PC-9 (cell line): Measurements from ENCODE around the gene CXorf58.

Experiments
- EZH2 ChIP-seq: fragments of 200-600 bp; sonication (generic); IDR thresholded peaks from 2 replicates; pipeline ENCODE4 v1.8.0; 2017; ENCODE audit warnings: antibody characterized with exemption, low read depth
- TF ChIP-seq, protein P1 (sequence below): fragments of 200-600 bp; sonication (generic); conservative IDR thresholded peaks from 2 replicates; pipeline ENCODE4 v1.6.1; 2017; ENCODE audit warnings: mixed run types, antibody characterized with exemption, mild to moderate bottlenecking, moderate library complexity

DNA sequence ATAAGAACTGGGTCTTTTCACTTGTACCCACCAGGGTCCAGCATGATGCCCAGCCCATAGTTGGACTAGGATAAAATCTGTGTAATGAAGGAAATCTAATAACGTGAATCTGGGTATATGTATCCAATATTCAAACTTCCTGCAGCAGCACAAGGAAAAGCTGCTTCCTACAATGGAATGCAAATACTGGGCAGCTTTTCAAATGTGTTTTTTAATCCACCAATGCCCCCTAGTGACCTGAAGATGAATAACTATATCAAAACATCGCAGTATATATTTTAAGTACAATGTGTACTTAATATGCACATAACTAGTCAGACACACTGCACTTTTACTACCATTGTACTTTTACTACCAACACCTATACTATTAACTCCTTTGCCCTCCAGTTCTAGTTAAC lies 5.4 kb upstream of the CXorf58 start:
- TF ChIP-seq, protein P1, sequence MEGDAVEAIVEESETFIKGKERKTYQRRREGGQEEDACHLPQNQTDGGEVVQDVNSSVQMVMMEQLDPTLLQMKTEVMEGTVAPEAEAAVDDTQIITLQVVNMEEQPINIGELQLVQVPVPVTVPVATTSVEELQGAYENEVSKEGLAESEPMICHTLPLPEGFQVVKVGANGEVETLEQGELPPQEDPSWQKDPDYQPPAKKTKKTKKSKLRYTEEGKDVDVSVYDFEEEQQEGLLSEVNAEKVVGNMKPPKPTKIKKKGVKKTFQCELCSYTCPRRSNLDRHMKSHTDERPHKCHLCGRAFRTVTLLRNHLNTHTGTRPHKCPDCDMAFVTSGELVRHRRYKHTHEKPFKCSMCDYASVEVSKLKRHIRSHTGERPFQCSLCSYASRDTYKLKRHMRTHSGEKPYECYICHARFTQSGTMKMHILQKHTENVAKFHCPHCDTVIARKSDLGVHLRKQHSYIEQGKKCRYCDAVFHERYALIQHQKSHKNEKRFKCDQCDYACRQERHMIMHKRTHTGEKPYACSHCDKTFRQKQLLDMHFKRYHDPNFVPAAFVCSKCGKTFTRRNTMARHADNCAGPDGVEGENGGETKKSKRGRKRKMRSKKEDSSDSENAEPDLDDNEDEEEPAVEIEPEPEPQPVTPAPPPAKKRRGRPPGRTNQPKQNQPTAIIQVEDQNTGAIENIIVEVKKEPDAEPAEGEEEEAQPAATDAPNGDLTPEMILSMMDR = peak; percentile 68
- no peak for TF ChIP-seq EZH2
